ENCODE results near the gene ELK4. TPM values are rescaled to one million over a fixed set of nuclear protein-coding genes. Genes with fewer than 3 reads are reported as not detected.

Gene ELK4
- total and polyA plus RNA-seq, 8 donors = 3.5 to 38.7 (median 11.7) TPM

GRCh38 chr1:205678286-205679111 lies 46.7 kb upstream of the ELK4 start:
- Histone ChIP-seq H3K27me3 (peaks cover 0 to 8% (median 0%) of the 10 kb centered on the region in 3 donors), H3K27ac (peak overlapping the region; percentile 43 to 81 (median 63)), H3K4me1 (peaks cover 25 to 57% (median 30%) of the 10 kb centered on the region in 4 donors), H3K9me3 (no peaks in the 10 kb centered on the region), H3K4me3 (peak overlapping the region; percentile 65 to 75 (median 70)), H3K36me3 (no peaks in the 10 kb centered on the region)
- intact Hi-C loops (cut with DNase I; ENCODE audit: low total_unique reads) = no loop called here
- peak in 1 of 2 donors; percentile 76 for DNase-seq
- WGBS, 5 donors = 48 to 52% (median 49%) methylated on average over 9 to 10 of the region's 10 CpGs
- TF ChIP-seq POLR2AphosphoS5 (IDR thresholded peaks at IDR 0.05) (no peak), CTCF (IDR thresholded peaks at IDR 0.05) (no peak), POLR2A (IDR thresholded peaks at IDR 0.05) (no peak), EP300 (IDR thresholded peaks at IDR 0.05) (no peak)

DNA sequence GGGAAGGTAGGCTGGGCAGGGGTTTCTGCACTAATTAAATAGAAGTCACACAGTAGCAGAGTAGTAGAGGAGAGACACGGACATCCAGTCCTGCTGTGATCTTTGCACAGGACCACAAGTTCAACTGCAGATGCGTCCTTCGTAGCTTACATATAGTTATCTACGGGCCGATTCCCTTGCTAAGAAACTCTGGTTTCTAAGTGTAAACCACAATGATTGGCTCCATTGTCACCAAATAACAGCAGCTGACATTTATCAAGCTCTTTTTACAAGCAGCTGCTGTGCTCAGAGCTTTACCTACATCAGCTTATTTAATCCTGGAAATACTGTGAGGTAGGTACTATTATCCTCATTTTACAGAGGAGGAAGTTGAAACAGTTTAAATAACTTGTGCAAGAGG lies 45.4 kb upstream of the ELK4 start:
- 53 to 70% (median 57%) methylated on average over 5 of the region's 5 CpGs for WGBS, 5 donors
- TF ChIP-seq POLR2AphosphoS5 (IDR thresholded peaks at IDR 0.05) = no peak
- TF ChIP-seq POLR2A (IDR thresholded peaks at IDR 0.05) = no peak
- no peak for TF ChIP-seq EP300 (IDR thresholded peaks at IDR 0.05)
- no peak for TF ChIP-seq CTCF (IDR thresholded peaks at IDR 0.05)
- no peaks in the 10 kb centered on the region for H3K9me3 ChIP-seq
- H3K4me3 ChIP-seq = no peak overlapping the region
- peaks cover 0 to 8% (median 0%) of the 10 kb centered on the region in 3 donors for H3K27me3 ChIP-seq
- intact Hi-C loops (cut with DNase I; ENCODE audit: low total_unique reads) = no loop called here
- no peaks in the 10 kb centered on the region for H3K36me3 ChIP-seq
- peak overlapping the region in 2 of 5 donors; percentile 43 to 77 for H3K27ac ChIP-seq
- H3K4me1 ChIP-seq = peaks cover 25 to 71% (median 30%) of the 10 kb centered on the region in 4 donors
- DNase-seq = no peak

- TF ChIP-seq EP300 (IDR thresholded peaks at IDR 0.05) (no peak), POLR2AphosphoS5 (IDR thresholded peaks at IDR 0.05) (no peak), CTCF (IDR thresholded peaks at IDR 0.05) (no peak), POLR2A (IDR thresholded peaks at IDR 0.05) (no peak)
- H3K27ac ChIP-seq = peak overlapping the region in 4 of 5 donors; percentile 8 to 52 (median 33)
- no peak overlapping the region for H3K4me3 ChIP-seq
- no peaks in the 10 kb centered on the region for H3K9me3 ChIP-seq
- no peak for DNase-seq
- intact Hi-C loops (cut with DNase I; ENCODE audit: low total_unique reads) = no loop called here
- H3K4me1 ChIP-seq = peaks cover 25 to 74% (median 30%) of the 10 kb centered on the region in 4 donors
- no peaks in the 10 kb centered on the region for H3K36me3 ChIP-seq
- peaks cover 0 to 8% (median 0%) of the 10 kb centered on the region in 3 donors for H3K27me3 ChIP-seq
- 35 to 63% (median 52%) methylated on average over 2 to 3 of the region's 3 CpGs for WGBS, 5 donors
Observed at GRCh38 chr1:205676597-205676996, 44.8 kb upstream of the ELK4 start.

DNA sequence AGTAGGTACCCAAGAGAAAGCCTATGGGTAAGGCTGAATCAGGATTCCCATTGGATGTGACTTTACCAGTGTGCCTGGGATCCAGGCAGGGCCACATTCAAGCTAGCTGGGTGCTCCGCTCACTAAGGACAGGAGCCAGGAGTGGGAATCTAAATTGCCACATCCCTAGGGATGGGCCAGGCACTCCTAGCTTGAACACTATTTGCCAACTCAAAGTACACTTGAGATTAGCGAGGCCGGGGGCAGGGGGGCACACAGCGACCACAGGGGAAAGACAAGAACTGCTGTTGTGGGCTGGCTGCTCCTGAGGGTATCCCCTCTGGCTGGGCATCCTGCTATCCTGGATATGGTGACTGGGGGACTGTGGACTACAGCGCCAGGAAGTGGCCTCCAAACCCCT lies 44.2 kb upstream of the ELK4 start:
- intact Hi-C loops (cut with DNase I; ENCODE audit: low total_unique reads) = no loop called here
- peaks cover 0 to 8% (median 0%) of the 10 kb centered on the region in 3 donors for H3K27me3 ChIP-seq
- H3K27ac ChIP-seq = peak overlapping the region in 3 of 5 donors; percentile 29 to 52 (median 43)
- H3K9me3 ChIP-seq = no peaks in the 10 kb centered on the region
- H3K36me3 ChIP-seq = no peaks in the 10 kb centered on the region
- peak in 1 of 2 donors; percentile 54 for DNase-seq
- H3K4me3 ChIP-seq = no peak overlapping the region
- no peak for TF ChIP-seq EP300 (IDR thresholded peaks at IDR 0.05)
- no peak for TF ChIP-seq POLR2A (IDR thresholded peaks at IDR 0.05)
- TF ChIP-seq POLR2AphosphoS5 (IDR thresholded peaks at IDR 0.05) = no peak
- no peak for TF ChIP-seq CTCF (IDR thresholded peaks at IDR 0.05)
- peaks cover 25 to 71% (median 33%) of the 10 kb centered on the region in 4 donors for H3K4me1 ChIP-seq
- WGBS, 5 donors = 58 to 89% (median 62%) methylated on average over 5 of the region's 5 CpGs
